K562 (cell line): ENCODE measurements around the gene TMEM126A. TPM values are rescaled to one million over a fixed set of nuclear protein-coding genes. Genes with fewer than 3 reads are reported as not detected.

ENCODE experiments used
- CC2D1A ChIP-seq: fragments of 450-650 bp; IDR thresholded peaks from 2 replicates; pipeline ENCODE4 v1.6.1; 2017; ENCODE audit warnings: mild to moderate bottlenecking
- CEBPB ChIP-seq: fragments of 450-650 bp; IDR thresholded peaks from 2 replicates; pipeline ENCODE4 v1.6.1; 2016; ENCODE audit warnings: missing genetic modification characterization, missing compliant biosample characterization
- CHCHD3 ChIP-seq: fragments of 250-450 bp; sonication (Bioruptor Pico); IDR thresholded peaks from 2 replicates; pipeline ENCODE4 v2.1.2; 2022; ENCODE audit warnings: mild to moderate bottlenecking
- CXXC5 ChIP-seq: fragments of 250-450 bp; sonication (Bioruptor Pico); IDR thresholded peaks from 2 replicates; pipeline ENCODE4 v1.8.0; 2022; ENCODE audit warnings: inconsistent platforms, mild to moderate bottlenecking, moderate library complexity
- E2F5 ChIP-seq: sonication (generic); formaldehyde crosslinking; IDR thresholded peaks from 2 replicates; pipeline ENCODE4 v1.8.0; 2022; ENCODE audit warnings: mild to moderate bottlenecking, missing genetic modification reagents
- FIP1L1 ChIP-seq: fragments of 200-400 bp; formaldehyde crosslinking; IDR thresholded peaks from 2 replicates; pipeline ENCODE4 v1.6.1; 2018; ENCODE audit warnings: mild to moderate bottlenecking, low read depth, low read length; ENCODE audit not compliant: poor library complexity, severe bottlenecking
- GTF2B ChIP-seq: IDR thresholded peaks from 2 replicates; pipeline ENCODE4 v1.6.1; 2011; ENCODE audit not compliant: insufficient read length; ENCODE audit errors: extremely low read depth
- HNRNPK ChIP-seq: fragments of 200-400 bp; formaldehyde crosslinking; IDR thresholded peaks from one replicate; pipeline ENCODE4 v1.6.1; 2018; ENCODE audit warnings: mild to moderate bottlenecking, low read depth, low read length; ENCODE audit not compliant: poor library complexity, severe bottlenecking
- HNRNPUL1 ChIP-seq: fragments of 200-400 bp; formaldehyde crosslinking; IDR thresholded peaks from 2 replicates; pipeline ENCODE4 v1.6.1; 2017; ENCODE audit warnings: low read length
- MXD1 ChIP-seq: fragments of 250-450 bp; sonication (Bioruptor Pico); IDR thresholded peaks from 2 replicates; pipeline ENCODE4 v1.8.0; 2021; ENCODE audit warnings: borderline replicate concordance, mild to moderate bottlenecking, moderate library complexity; ENCODE audit not compliant: poor library complexity, severe bottlenecking
- RAD21 ChIP-seq, 2 experiments: fragments of 250-450 bp in 1 of 2; fragments of 450-650 bp in 1 of 2; sonication (Bioruptor Pico) in 1 of 2; formaldehyde crosslinking in 1 of 2; IDR thresholded peaks in 1 of 2; conservative IDR thresholded peaks in 1 of 2; 2 replicates each; pipeline versions ENCODE4 v1.4.0 to v1.8.0; 2020 to 2022; ENCODE audit warnings: mild to moderate bottlenecking in 2 of 2, moderate library complexity in 1 of 2
- RBFOX2 ChIP-seq: fragments of 200-400 bp; formaldehyde crosslinking; IDR thresholded peaks from 2 replicates; pipeline ENCODE4 v1.6.1; 2017; ENCODE audit warnings: low read depth, mild to moderate bottlenecking, low read length, moderate library complexity
- RBM15 ChIP-seq: fragments of 200-400 bp; formaldehyde crosslinking; IDR thresholded peaks from 2 replicates; pipeline ENCODE4 v1.6.1; 2018; ENCODE audit warnings: mild to moderate bottlenecking, low read length, moderate library complexity; ENCODE audit not compliant: insufficient read depth
- RFX7 ChIP-seq: fragments of 250-450 bp; sonication (Bioruptor Pico); IDR thresholded peaks from 2 replicates; pipeline ENCODE4 v1.5.1; 2021; ENCODE audit warnings: mild to moderate bottlenecking
- SAP30 ChIP-seq: fragments of 200-600 bp; sonication (generic); IDR thresholded peaks from 2 replicates; pipeline ENCODE4 v1.6.1; 2012; ENCODE audit warnings: borderline replicate concordance, low read depth, mild to moderate bottlenecking, moderate library complexity, low read length, control low read depth, inconsistent platforms; ENCODE audit not compliant: insufficient read depth, poor library complexity, severe bottlenecking
- SIX5 ChIP-seq, 2 experiments: IDR thresholded peaks; 2 replicates each; pipeline ENCODE4 v1.6.1; 2011; ENCODE audit warnings: low read length in 2 of 2, borderline replicate concordance in 1 of 2, low read depth in 1 of 2, mild to moderate bottlenecking in 1 of 2, moderate library complexity in 1 of 2; ENCODE audit not compliant: insufficient read depth in 1 of 2
- SMAD2 ChIP-seq: fragments of 150-350 bp; IDR thresholded peaks from 2 replicates; pipeline ENCODE4 v1.6.1; 2014; ENCODE audit warnings: low read depth, mild to moderate bottlenecking, low read length
- SNIP1 ChIP-seq: fragments of 450-650 bp; IDR thresholded peaks from 2 replicates; pipeline ENCODE4 v1.7.1; 2017; ENCODE audit warnings: low read depth, mild to moderate bottlenecking
- STAT5B ChIP-seq: fragments of 250-450 bp; sonication (Bioruptor Pico); IDR thresholded peaks from 2 replicates; pipeline ENCODE4 v1.8.0; 2021; ENCODE audit warnings: mild to moderate bottlenecking, inconsistent platforms
- TAF15 ChIP-seq: fragments of 200-400 bp; formaldehyde crosslinking; IDR thresholded peaks from 2 replicates; pipeline ENCODE4 v1.6.1; 2017; ENCODE audit warnings: mild to moderate bottlenecking, low read depth, low read length, moderate library complexity
- U2AF1 ChIP-seq: fragments of 200-400 bp; formaldehyde crosslinking; optimal IDR thresholded peaks from 2 replicates; pipeline ENCODE3; 2017; ENCODE audit warnings: mild to moderate bottlenecking, low read depth, low read length, moderate library complexity
- ZNF217 ChIP-seq: sonication (generic); formaldehyde crosslinking; IDR thresholded peaks from 2 replicates; pipeline ENCODE4 v1.8.0; 2022; ENCODE audit warnings: mild to moderate bottlenecking, missing genetic modification reagents
- ZNF511 ChIP-seq: sonication (generic); formaldehyde crosslinking; IDR thresholded peaks from 2 replicates; pipeline ENCODE4 v1.8.0; 2022; ENCODE audit warnings: mild to moderate bottlenecking, missing genetic modification reagents
- polyA plus RNA-seq, 8 experiments: library from polyadenylated mRNA; depleted of rRNA in 4 of 8; stranded (reverse) in 5 of 8; unstranded in 3 of 8; fragments of >200 nt; fragmentation: Nextera tagmentation in 2 of 8; fragmentation: Illumina TruSeq in 1 of 8; extraction: Ambion mirVana in 2 of 8; extraction: Trizol in 1 of 8; gene quantifications; 2 replicates each; pipeline versions ENCODE4 v1.2.1 to v1.2.3, GENCODE V29; 2011 to 2014; ENCODE audit warnings: inconsistent platforms in 1 of 8, missing spikeins in 1 of 8
- total RNA-seq, 7 experiments: library from RNA; depleted of rRNA in 6 of 7; stranded (reverse); fragments of >200 nt in 6 of 7; fragmentation: Illumina TruSeq in 2 of 7; extraction: Trizol in 2 of 7; gene quantifications; 2 replicates each; pipeline versions ENCODE4 v1.2.1 to v1.2.3, GENCODE V29; 2011 to 2021; ENCODE audit warnings: low replicate concordance in 1 of 7
- TF ChIP-seq, protein P1 (sequence below): fragments of 450-650 bp; IDR thresholded peaks from 2 replicates; pipeline ENCODE4 v1.6.1; 2016; ENCODE audit warnings: missing biosample characterization, missing genetic modification characterization

TMEM126A gene
- total and polyA plus RNA-seq, 9 of the 15 experiments (the other 6 are each of a cell fraction or from before 2014, with no cell fraction given): 19.3 to 154 (median 56.3) TPM

- no peak for TF ChIP-seq ZNF217 (CRISPR knock-in tag)
- peak; percentile 77 for TF ChIP-seq CXXC5
- TF ChIP-seq SAP30: peak; percentile 43
- TF ChIP-seq, protein P1, sequence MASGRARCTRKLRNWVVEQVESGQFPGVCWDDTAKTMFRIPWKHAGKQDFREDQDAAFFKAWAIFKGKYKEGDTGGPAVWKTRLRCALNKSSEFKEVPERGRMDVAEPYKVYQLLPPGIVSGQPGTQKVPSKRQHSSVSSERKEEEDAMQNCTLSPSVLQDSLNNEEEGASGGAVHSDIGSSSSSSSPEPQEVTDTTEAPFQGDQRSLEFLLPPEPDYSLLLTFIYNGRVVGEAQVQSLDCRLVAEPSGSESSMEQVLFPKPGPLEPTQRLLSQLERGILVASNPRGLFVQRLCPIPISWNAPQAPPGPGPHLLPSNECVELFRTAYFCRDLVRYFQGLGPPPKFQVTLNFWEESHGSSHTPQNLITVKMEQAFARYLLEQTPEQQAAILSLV (tag): no peak
- peak; percentile 79; the same call in 1 of the 2 replicates for TF ChIP-seq E2F5
- TF ChIP-seq U2AF1: no peak
- TF ChIP-seq RBFOX2: peak; percentile 87
- TF ChIP-seq TAF15: no peak
- TF ChIP-seq GTF2B: no peak
- no peak for TF ChIP-seq SNIP1
- TF ChIP-seq STAT5B (CRISPR knock-in tag): no peak
- no peak for TF ChIP-seq HNRNPUL1
- no peak for TF ChIP-seq HNRNPK
- TF ChIP-seq RBM15: no peak
- TF ChIP-seq RFX7: no peak
- TF ChIP-seq CC2D1A: no peak; the same call in 1 of the 2 replicates
- TF ChIP-seq ZNF511 (CRISPR knock-in tag): no peak; the same call in 1 of the 2 replicates
- no peak for TF ChIP-seq CHCHD3 (CRISPR knock-in tag)
- TF ChIP-seq CEBPB (tag): peak; percentile 35; the same call in 1 of the 2 replicates
- TF ChIP-seq RAD21 (CRISPR knock-in tag; conservative IDR thresholded peaks at IDR 0.05 in 1 of 2, IDR thresholded peaks at IDR 0.05 in 1 of 2): no peak
- TF ChIP-seq FIP1L1: no peak
- TF ChIP-seq SIX5 (IDR thresholded peaks at IDR 0.05; ENCODE audit: borderline replicate concordance in 1 of 2, insufficient read depth in 1 of 2, low read depth in 1 of 2, low read length in 2 of 2): no peak
- TF ChIP-seq MXD1 (CRISPR knock-in tag): no peak
- no peak for TF ChIP-seq SMAD2
Observed at GRCh38 chr11:85627998-85628770, 19.6 kb upstream of the TMEM126A start, which contains the start of gene TMEM126B (continued).
